Progenitor cell of endocrine pancreas (in vitro differentiated cells): Measurements from ENCODE around the gene TNRC6C. TPM values are rescaled to one million over a fixed set of nuclear protein-coding genes. Genes with fewer than 3 reads are reported as not detected.

Experiments used
- DNase-seq: peaks from one replicate; pipeline ENCODE4 v3.0.0; 2021; ENCODE audit warnings: low spot score; ENCODE audit not compliant: unreplicated experiment
- H3K27ac Mint-ChIP-seq: 2 replicates; pipeline ENCODE4 v1.8.0; 2021; ENCODE audit warnings: mild to moderate bottlenecking, moderate library complexity, mixed read lengths
- H3K27me3 Mint-ChIP-seq: 2 replicates; pipeline ENCODE4 v1.8.0; 2021; ENCODE audit warnings: mixed read lengths
- H3K36me3 Mint-ChIP-seq: 2 replicates; pipeline ENCODE4 v1.8.0; 2022; ENCODE audit warnings: mixed read lengths; ENCODE audit not compliant: insufficient read depth
- H3K4me1 Mint-ChIP-seq: 2 replicates; pipeline ENCODE4 v1.8.0; 2021; ENCODE audit warnings: low read depth, mixed read lengths
- H3K4me3 Mint-ChIP-seq: 2 replicates; pipeline ENCODE4 v1.8.0; 2021; ENCODE audit warnings: low read depth, mild to moderate bottlenecking, moderate library complexity, mixed read lengths
- H3K9me3 Mint-ChIP-seq: 2 replicates; pipeline ENCODE4 v1.8.0; 2021; ENCODE audit warnings: low read depth, mixed read lengths
- total RNA-seq: library from RNA; stranded (reverse); gene quantifications from 2 replicates; pipeline ENCODE4 v1.2.1, GENCODE V29; 2021
- TF ChIP-seq, protein P1 (sequence below): fragments of 200-600 bp; sonication (generic); IDR thresholded peaks from one replicate; pipeline ENCODE4 v1.5.0; 2021; ENCODE audit warnings: antibody characterized with exemption, mild to moderate bottlenecking; ENCODE audit not compliant: unreplicated experiment

The TNRC6C gene
- total RNA-seq, 1 donor from 2014 or later = 38.3 TPM

- Mint-ChIP-seq H3K9me3 (no peaks in the 10 kb centered on the region), H3K4me3 (no peak overlapping the region), H3K27me3 (no peaks in the 10 kb centered on the region), H3K27ac (no peak overlapping the region), H3K36me3 (peaks cover 31% of the 10 kb centered on the region), H3K4me1 (no peaks in the 10 kb centered on the region)
- TF ChIP-seq, protein P1, sequence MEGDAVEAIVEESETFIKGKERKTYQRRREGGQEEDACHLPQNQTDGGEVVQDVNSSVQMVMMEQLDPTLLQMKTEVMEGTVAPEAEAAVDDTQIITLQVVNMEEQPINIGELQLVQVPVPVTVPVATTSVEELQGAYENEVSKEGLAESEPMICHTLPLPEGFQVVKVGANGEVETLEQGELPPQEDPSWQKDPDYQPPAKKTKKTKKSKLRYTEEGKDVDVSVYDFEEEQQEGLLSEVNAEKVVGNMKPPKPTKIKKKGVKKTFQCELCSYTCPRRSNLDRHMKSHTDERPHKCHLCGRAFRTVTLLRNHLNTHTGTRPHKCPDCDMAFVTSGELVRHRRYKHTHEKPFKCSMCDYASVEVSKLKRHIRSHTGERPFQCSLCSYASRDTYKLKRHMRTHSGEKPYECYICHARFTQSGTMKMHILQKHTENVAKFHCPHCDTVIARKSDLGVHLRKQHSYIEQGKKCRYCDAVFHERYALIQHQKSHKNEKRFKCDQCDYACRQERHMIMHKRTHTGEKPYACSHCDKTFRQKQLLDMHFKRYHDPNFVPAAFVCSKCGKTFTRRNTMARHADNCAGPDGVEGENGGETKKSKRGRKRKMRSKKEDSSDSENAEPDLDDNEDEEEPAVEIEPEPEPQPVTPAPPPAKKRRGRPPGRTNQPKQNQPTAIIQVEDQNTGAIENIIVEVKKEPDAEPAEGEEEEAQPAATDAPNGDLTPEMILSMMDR = no peak
- DNase-seq = no peak
These were observed 130.0 kb downstream of the TNRC6C start for GRCh38 chr17:78088529-78088928.

DNA sequence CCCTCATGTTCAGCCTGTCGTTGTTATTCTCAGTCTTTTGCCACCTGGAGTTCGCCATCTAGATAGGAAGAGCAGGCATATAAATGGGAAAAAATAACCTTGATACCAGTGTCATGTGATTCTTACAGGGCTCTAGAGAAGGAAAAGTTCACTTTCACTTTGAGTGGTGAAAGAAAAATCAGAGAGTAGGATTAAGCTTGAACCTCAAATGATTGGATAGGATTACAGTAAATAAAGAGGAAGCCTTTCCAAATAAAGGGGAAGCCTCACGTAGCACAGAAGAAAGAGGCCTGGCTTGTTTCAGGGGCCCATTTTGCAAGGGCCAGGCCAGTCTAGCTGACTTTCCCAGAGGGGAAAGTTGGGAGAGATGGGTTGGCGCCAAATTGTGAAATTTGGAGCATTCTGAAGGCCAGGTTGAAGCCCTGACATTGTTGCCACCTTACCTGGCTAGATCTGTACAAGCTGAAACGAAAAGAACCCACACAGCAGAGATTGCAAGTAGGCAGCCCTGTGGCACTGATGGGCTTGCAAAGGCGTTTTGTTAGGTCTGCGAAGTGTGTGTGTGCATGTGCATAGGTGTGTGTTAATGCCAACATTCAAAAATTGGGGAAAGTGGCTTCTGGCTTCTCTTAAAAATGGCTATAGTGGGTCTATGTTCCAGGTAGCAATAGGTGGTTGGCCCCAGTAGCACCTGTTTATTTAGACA lies 131.2 kb downstream of the TNRC6C start:
- no peak overlapping the region for H3K4me3 Mint-ChIP-seq
- no peaks in the 10 kb centered on the region for H3K27me3 Mint-ChIP-seq
- peaks cover 33% of the 10 kb centered on the region for H3K36me3 Mint-ChIP-seq
- no peak overlapping the region for H3K27ac Mint-ChIP-seq
- DNase-seq = no peak
- TF ChIP-seq, protein P1 = no peak
- no peaks in the 10 kb centered on the region for H3K9me3 Mint-ChIP-seq
- H3K4me1 Mint-ChIP-seq = no peaks in the 10 kb centered on the region

GRCh38 chr17:78092794-78093324 lies 134.4 kb downstream of the TNRC6C start:
- no peaks in the 10 kb centered on the region for H3K4me1 Mint-ChIP-seq
- peaks cover 36% of the 10 kb centered on the region for H3K36me3 Mint-ChIP-seq

DNA sequence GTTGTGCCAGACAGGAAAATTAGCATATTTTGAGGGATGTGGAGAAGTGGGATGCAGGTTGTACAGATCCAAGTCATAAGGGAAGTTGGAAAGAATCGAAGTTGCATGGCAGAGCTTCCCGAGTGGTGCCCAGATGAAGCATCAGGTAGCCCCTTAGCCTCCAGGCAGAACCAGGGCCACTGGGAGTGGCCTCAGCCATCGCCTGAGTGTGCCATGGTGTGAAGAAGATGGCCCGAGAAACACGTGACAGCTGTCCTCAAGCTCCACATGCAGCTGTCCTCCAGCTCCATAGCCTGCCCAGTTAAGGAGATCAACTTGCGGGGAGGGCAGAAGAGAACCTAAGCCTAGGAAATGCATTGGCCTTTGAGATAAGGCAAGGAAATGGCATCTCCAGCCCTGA lies 136.5 kb downstream of the TNRC6C start:
- TF ChIP-seq, protein P1 = no peak
- Mint-ChIP-seq H3K27me3 (no peaks in the 10 kb centered on the region), H3K4me1 (no peaks in the 10 kb centered on the region), H3K27ac (peak overlapping the region; percentile 64), H3K4me3 (no peak overlapping the region), H3K9me3 (peaks cover 6% of the 10 kb centered on the region), H3K36me3 (peaks cover 51% of the 10 kb centered on the region)
- no peak for DNase-seq

More at GRCh38 chr17:78092794-78093324, 134.4 kb downstream of the TNRC6C start:
- Mint-ChIP-seq H3K4me3 (no peak overlapping the region), H3K27me3 (no peaks in the 10 kb centered on the region), H3K9me3 (no peaks in the 10 kb centered on the region), H3K27ac (no peak overlapping the region)
- TF ChIP-seq, protein P1 = no peak
- no peak for DNase-seq

DNA sequence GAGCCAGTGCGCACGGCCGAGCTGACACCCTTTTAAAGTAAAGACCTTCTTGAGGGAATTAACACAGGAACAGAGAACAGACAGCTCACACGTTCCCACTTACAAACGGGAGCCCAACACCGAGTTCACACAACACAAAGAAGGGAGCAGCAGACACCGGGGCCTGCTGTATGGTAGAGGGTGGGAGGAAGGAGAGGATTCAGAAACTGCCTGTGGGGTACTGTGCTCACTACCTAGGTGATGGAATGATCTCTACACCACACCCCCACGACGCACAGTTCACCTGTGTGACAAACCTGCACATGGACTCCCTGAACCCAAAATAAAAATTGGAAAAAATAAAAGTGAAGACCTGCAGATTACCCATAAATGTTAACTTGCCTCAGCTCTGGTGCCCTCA lies 137.6 kb downstream of the TNRC6C start:
- no peak for DNase-seq
- Mint-ChIP-seq H3K4me1 (no peaks in the 10 kb centered on the region), H3K4me3 (no peak overlapping the region), H3K27me3 (no peaks in the 10 kb centered on the region), H3K9me3 (peaks cover 8% of the 10 kb centered on the region), H3K27ac (no peak overlapping the region), H3K36me3 (peaks cover 56% of the 10 kb centered on the region)
- TF ChIP-seq, protein P1 = no peak
